Measurements from ENCODE around the gene URAD.

DNA sequence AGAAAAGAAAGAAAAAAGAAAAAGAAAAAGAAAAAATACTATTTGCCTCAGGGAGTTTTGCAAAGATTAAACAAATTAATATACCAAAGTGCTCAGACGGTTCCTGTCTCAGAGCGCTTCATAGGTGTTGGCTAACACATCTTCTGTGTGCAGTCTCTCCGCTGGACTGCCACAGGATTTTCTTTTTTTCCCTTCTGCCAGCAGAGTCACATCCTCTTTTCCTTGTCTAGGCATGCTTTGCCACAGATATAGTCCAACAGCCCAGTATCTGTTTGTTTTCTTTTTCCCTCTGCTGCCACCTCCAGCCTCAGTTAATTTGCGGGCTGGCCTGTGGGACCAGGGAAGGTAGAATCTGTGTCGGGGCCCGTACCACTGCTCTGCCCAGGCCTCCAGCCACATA lies 3.4 kb upstream of the URAD start:
- TF ChIP-seq EZH2 (IDR thresholded peaks at IDR 0.05; ENCODE audit: low read length, unreplicated experiment) (no peak), CTCF (conservative IDR thresholded peaks at IDR 0.05; ENCODE audit: low read depth, low read length) (no peak), EZH2phosphoT487 (IDR thresholded peaks at IDR 0.05; ENCODE audit: borderline replicate concordance, low read length) (no peak)

Data from PC-3 (cell line).